Measurements from ENCODE around the gene ZNF239.
"Not testable (repeated sequence)": the region's sequence is repeated elsewhere in the genome, so short reads cannot be mapped to it uniquely, and the experiment has no call there.

ZNF239 gene

GRCh38 chr10:43607199-43607573 lies 32.8 kb upstream of the ZNF239 start:
- no peak for DNase-seq (ENCODE audit: low read depth)
- peak overlapping the region; percentile 66 for H3K4me3 ChIP-seq (ENCODE audit: low read depth, low read length)
- no peak for TF ChIP-seq CTCF (IDR thresholded peaks at IDR 0.05; ENCODE audit: low read depth, low read length, missing control alignments)
- in situ Hi-C loops (cut with HindIII; ENCODE audit: low sequenced_read_pairs): no loop called here

- peak within 1 kb of the TSS; percentile 66 for H3K4me3 ChIP-seq (ENCODE audit: low read depth, low read length)
- in situ Hi-C loops (cut with HindIII; ENCODE audit: low sequenced_read_pairs): no loop called here
- peak; percentile 19 for DNase-seq (ENCODE audit: low read depth)
- no peak for TF ChIP-seq CTCF (IDR thresholded peaks at IDR 0.05; ENCODE audit: low read depth, low read length, missing control alignments)
These were observed 32.1 kb upstream of the ZNF239 start, which contains the start of gene ZNF485 for GRCh38 chr10:43606323-43607198. TSS of gene ZNF485 (plus strand) at chr10:43606438. CDS start at chr10:43607051, 613 bp downstream.

GRCh38 chr10:43605850-43606322 lies 31.5 kb upstream of the ZNF239 start:
- in situ Hi-C loops (cut with HindIII; ENCODE audit: low sequenced_read_pairs): no loop called here
- no peak for DNase-seq (ENCODE audit: low read depth)
- no peak for TF ChIP-seq CTCF (IDR thresholded peaks at IDR 0.05; ENCODE audit: low read depth, low read length, missing control alignments)
- peak overlapping the region; percentile 66 for H3K4me3 ChIP-seq (ENCODE audit: low read depth, low read length)

GRCh38 chr10:43601576-43601975 lies 27.2 kb upstream of the ZNF239 start:
- DNase-seq (ENCODE audit: low read depth); H3K4me3 ChIP-seq (ENCODE audit: low read depth, low read length); in situ Hi-C loops (cut with HindIII; ENCODE audit: low sequenced_read_pairs): not testable (repeated sequence)

GRCh38 chr10:43599333-43599732 lies 24.9 kb upstream of the ZNF239 start:
- TF ChIP-seq CTCF (IDR thresholded peaks at IDR 0.05; ENCODE audit: low read depth, low read length, missing control alignments): no peak
- in situ Hi-C loops (cut with HindIII; ENCODE audit: low sequenced_read_pairs): no loop called here
- DNase-seq (ENCODE audit: low read depth): no peak

GRCh38 chr10:43598446-43598845 lies 24.0 kb upstream of the ZNF239 start:
- no peak for DNase-seq (ENCODE audit: low read depth)
- in situ Hi-C loops (cut with HindIII; ENCODE audit: low sequenced_read_pairs): no loop called here
- H3K4me3 ChIP-seq (ENCODE audit: low read depth, low read length): no peak overlapping the region
- TF ChIP-seq CTCF (IDR thresholded peaks at IDR 0.05; ENCODE audit: low read depth, low read length, missing control alignments): no peak

More at GRCh38 chr10:43599333-43599732, 24.9 kb upstream of the ZNF239 start:
- H3K4me3 ChIP-seq (ENCODE audit: low read depth, low read length): no peak overlapping the region

- in situ Hi-C loops (cut with HindIII; ENCODE audit: low sequenced_read_pairs): no loop called here
- DNase-seq (ENCODE audit: low read depth): no peak
- no peak for TF ChIP-seq CTCF (IDR thresholded peaks at IDR 0.05; ENCODE audit: low read depth, low read length, missing control alignments)
- H3K4me3 ChIP-seq (ENCODE audit: low read depth, low read length): no peak overlapping the region
These were observed 22.1 kb upstream of the ZNF239 start for GRCh38 chr10:43596546-43596945.

Measured in astrocyte of the cerebellum (primary cell).